HL-60 (cell line): Measurements from ENCODE around the gene ZNF283.

Experiments used
- CTCF ChIP-seq: IDR thresholded peaks from one replicate; pipeline ENCODE4 v1.5.1; 2011; ENCODE audit warnings: low read length, control low read depth, inconsistent platforms; ENCODE audit not compliant: insufficient read depth
- POLR2AphosphoS5 ChIP-seq: IDR thresholded peaks from 2 replicates; pipeline ENCODE4 v1.6.1; 2012; ENCODE audit warnings: low read depth
- SPI1 ChIP-seq: IDR thresholded peaks from 2 replicates; pipeline ENCODE4 v1.6.1; 2012; ENCODE audit warnings: low read depth, mild to moderate bottlenecking, borderline replicate concordance

- TF ChIP-seq POLR2AphosphoS5 (no peak), CTCF (no peak), SPI1 (no peak)
Observed at GRCh38 chr19:43848821-43849220, 21.7 kb downstream of the ZNF283 start.
